HG02588 (cell line): Measurements from ENCODE around the gene CDX1.

Source experiments
- ATAC-seq: cut with Tn5 transposase; IDR thresholded peaks from one replicate; pipeline ENCODE4 v1.9.1; 2021; ENCODE audit warnings: mild to moderate bottlenecking, moderate library complexity; ENCODE audit not compliant: unreplicated experiment

The CDX1 gene

GRCh38 chr5:150161242-150162141 is 5.1 kb upstream of the CDX1 start:
- ATAC-seq = no peak

GRCh38 chr5:150162142-150162513 is 4.5 kb upstream of the CDX1 start:
- no peak for ATAC-seq

GRCh38 chr5:150163035-150163434 is 3.5 kb upstream of the CDX1 start:
- ATAC-seq = no peak

- ATAC-seq = no peak
These were observed 3.0 kb upstream of the CDX1 start for GRCh38 chr5:150163547-150164059.

- ATAC-seq = no peak
These were observed 2.2 kb upstream of the CDX1 start for GRCh38 chr5:150164211-150164980.

- no peak for ATAC-seq
These were observed 435 bp upstream of the CDX1 start for GRCh38 chr5:150166037-150166649.

GRCh38 chr5:150167512-150167850 is 903 bp downstream of the CDX1 start:
- no peak for ATAC-seq

- no peak for ATAC-seq
These were observed 1.3 kb downstream of the CDX1 start for GRCh38 chr5:150167908-150168307.

- no peak for ATAC-seq
These were observed 2.3 kb downstream of the CDX1 start for GRCh38 chr5:150168864-150169263.

GRCh38 chr5:150172145-150172544 is 5.6 kb downstream of the CDX1 start:
- no peak for ATAC-seq

GRCh38 chr5:150172556-150172955 is 6.0 kb downstream of the CDX1 start:
- no peak for ATAC-seq

GRCh38 chr5:150173161-150173560 is 6.6 kb downstream of the CDX1 start:
- ATAC-seq = no peak

- no peak for ATAC-seq
These were observed 7.7 kb downstream of the CDX1 start for GRCh38 chr5:150174285-150174684.

GRCh38 chr5:150175076-150175475 is 8.5 kb downstream of the CDX1 start:
- no peak for ATAC-seq

- ATAC-seq = no peak
These were observed 9.0 kb downstream of the CDX1 start for GRCh38 chr5:150175536-150175935.

- ATAC-seq = no peak
These were observed 10.3 kb downstream of the CDX1 start for GRCh38 chr5:150176745-150177477.

GRCh38 chr5:150177721-150178120 is 11.1 kb downstream of the CDX1 start:
- no peak for ATAC-seq

- no peak for ATAC-seq
These were observed 11.7 kb downstream of the CDX1 start for GRCh38 chr5:150178262-150178661.

GRCh38 chr5:150179019-150179620 is 12.5 kb downstream of the CDX1 start:
- no peak for ATAC-seq

GRCh38 chr5:150180241-150181026 is 13.9 kb downstream of the CDX1 start:
- ATAC-seq = no peak
